GM23338 (cell line): Measurements from ENCODE around the gene SCCPDH. TPM values are rescaled to one million over a fixed set of nuclear protein-coding genes. Genes with fewer than 3 reads are reported as not detected.

ENCODE experiments used
- ATAC-seq: fragments of 200-7000 bp; cut with Tn5 transposase; 3 replicates; pipeline ENCODE4 v1.9.1; 2020
- DNase-seq: peaks from one replicate; pipeline ENCODE4 v3.0.0-alpha.2; 2015; ENCODE audit warnings: low spot score
- H2AFZ ChIP-seq: fragments of 200-600 bp; sonication (generic); 2 replicates; pipeline ENCODE4 v1.8.0; 2016; ENCODE audit warnings: antibody characterized with exemption, mild to moderate bottlenecking, moderate library complexity
- H3F3A ChIP-seq: fragments of 200-600 bp; sonication (generic); replicated peaks from 2 replicates; pipeline ENCODE4 v1.8.0; 2017; ENCODE audit warnings: antibody characterized with exemption, mixed run types, low read depth
- H3K27ac ChIP-seq: fragments of 200-600 bp; sonication (generic); 2 replicates; pipeline ENCODE4 v1.6.1; 2016; ENCODE audit warnings: low read depth
- H3K27me3 ChIP-seq: fragments of 200-600 bp; sonication (generic); 2 replicates; pipeline ENCODE4 v1.8.0; 2016; ENCODE audit warnings: mild to moderate bottlenecking, mixed run types, moderate library complexity; ENCODE audit not compliant: insufficient read depth
- H3K36me3 ChIP-seq: fragments of 200-600 bp; sonication (generic); 2 replicates; pipeline ENCODE4 v1.8.0; 2016; ENCODE audit warnings: mild to moderate bottlenecking; ENCODE audit not compliant: insufficient read depth
- H3K4me1 ChIP-seq: fragments of 200-600 bp; sonication (generic); 2 replicates; pipeline ENCODE4 v1.8.0; 2016; ENCODE audit warnings: mild to moderate bottlenecking, moderate library complexity; ENCODE audit not compliant: insufficient read depth
- H3K4me2 ChIP-seq: fragments of 200-600 bp; sonication (generic); 2 replicates; pipeline ENCODE4 v1.7.1; 2017; ENCODE audit warnings: mixed run types
- H3K4me3 ChIP-seq: fragments of 200-600 bp; sonication (generic); 2 replicates; pipeline ENCODE4 v1.6.1; 2016; ENCODE audit warnings: mixed run types
- H3K79me2 ChIP-seq: fragments of 200-600 bp; sonication (generic); replicated peaks from 2 replicates; pipeline ENCODE4 v1.8.0; 2017; ENCODE audit warnings: mild to moderate bottlenecking; ENCODE audit not compliant: insufficient read depth
- H3K9me2 ChIP-seq: fragments of 200-600 bp; sonication (generic); 2 replicates; pipeline ENCODE4 v1.8.0; 2017; ENCODE audit not compliant: insufficient read depth
- H4K20me1 ChIP-seq: fragments of 200-600 bp; sonication (generic); replicated peaks from 2 replicates; pipeline ENCODE4 v1.8.0; 2017; ENCODE audit warnings: mild to moderate bottlenecking; ENCODE audit not compliant: insufficient read depth
- H3K27ac Mint-ChIP-seq: 2 replicates; pipeline ENCODE4 v1.8.0; 2020; ENCODE audit warnings: inconsistent platforms, mild to moderate bottlenecking, moderate library complexity, mixed read lengths
- H3K27me3 Mint-ChIP-seq: 3 replicates; pipeline ENCODE4 v1.8.0; 2022; ENCODE audit warnings: low read depth, mild to moderate bottlenecking, moderate library complexity, mixed read lengths, inconsistent platforms; ENCODE audit not compliant: insufficient read depth, poor library complexity
- H3K36me3 Mint-ChIP-seq: 3 replicates; pipeline ENCODE4 v1.8.0; 2021; ENCODE audit warnings: low read depth, mild to moderate bottlenecking, inconsistent platforms, moderate library complexity, mixed read lengths
- H3K4me1 Mint-ChIP-seq: 3 replicates; pipeline ENCODE4 v1.8.0; 2020; ENCODE audit warnings: mild to moderate bottlenecking, inconsistent platforms, mixed read lengths
- H3K4me3 Mint-ChIP-seq: 3 replicates; pipeline ENCODE4 v1.8.0; 2021; ENCODE audit warnings: moderate library complexity, mild to moderate bottlenecking, inconsistent platforms, mixed read lengths
- H3K9me3 Mint-ChIP-seq: 3 replicates; pipeline ENCODE4 v1.8.0; 2020; ENCODE audit warnings: moderate library complexity, mild to moderate bottlenecking, inconsistent platforms, mixed read lengths
- CREB1 ChIP-seq: fragments of 250-450 bp; sonication (Bioruptor Pico); IDR thresholded peaks from 2 replicates; pipeline ENCODE4 v1.5.0; 2020; ENCODE audit warnings: low read depth, mild to moderate bottlenecking, moderate library complexity
- EZH2 ChIP-seq: fragments of 200-600 bp; sonication (generic); IDR thresholded peaks from one replicate; pipeline ENCODE4 v1.8.0; 2017; ENCODE audit warnings: antibody characterized with exemption, mild to moderate bottlenecking, low read depth; ENCODE audit not compliant: unreplicated experiment
- EZH2phosphoT487 ChIP-seq: fragments of 200-600 bp; sonication (generic); IDR thresholded peaks from one replicate; pipeline ENCODE4 v1.8.1; 2018; ENCODE audit warnings: antibody characterized with exemption; ENCODE audit not compliant: unreplicated experiment
- JUNB ChIP-seq: IDR thresholded peaks from one replicate; pipeline ENCODE4 v1.6.1; 2016; ENCODE audit warnings: antibody characterized with exemption; ENCODE audit not compliant: unreplicated experiment
- STAT1 ChIP-seq: IDR thresholded peaks from one replicate; pipeline ENCODE4 v1.6.1; 2016; ENCODE audit warnings: antibody characterized with exemption; ENCODE audit not compliant: unreplicated experiment
- ZNF114 ChIP-seq: fragments of 250-450 bp; sonication (Bioruptor Pico); IDR thresholded peaks from 2 replicates; pipeline ENCODE4 v1.5.0; 2020; ENCODE audit warnings: mild to moderate bottlenecking, moderate library complexity
- polyA plus RNA-seq: library from polyadenylated mRNA; unstranded; fragments of >200 nt; fragmentation: Nextera tagmentation; extraction: Ambion mirVana; gene quantifications from 2 replicates; pipeline ENCODE4 v1.2.1, GENCODE V29; 2016
- total RNA-seq: library from RNA; depleted of rRNA; stranded (reverse); fragments of >200 nt; shearing (Covaris generic); gene quantifications from 2 replicates; pipeline ENCODE4 v1.2.3, GENCODE V29; 2014
- TF ChIP-seq, protein P1 (sequence below): fragments of 250-450 bp; sonication (Bioruptor Pico); IDR thresholded peaks from 2 replicates; pipeline ENCODE4 v1.5.0; 2020; ENCODE audit warnings: mild to moderate bottlenecking, moderate library complexity

Gene SCCPDH
- total and polyA plus RNA-seq, 2 experiments from 2014 or later = 14.4 to 18.8 TPM

GRCh38 chr1:246782120-246782900 lies 58.1 kb downstream of the SCCPDH start (continued):
- TF ChIP-seq, protein P1, sequence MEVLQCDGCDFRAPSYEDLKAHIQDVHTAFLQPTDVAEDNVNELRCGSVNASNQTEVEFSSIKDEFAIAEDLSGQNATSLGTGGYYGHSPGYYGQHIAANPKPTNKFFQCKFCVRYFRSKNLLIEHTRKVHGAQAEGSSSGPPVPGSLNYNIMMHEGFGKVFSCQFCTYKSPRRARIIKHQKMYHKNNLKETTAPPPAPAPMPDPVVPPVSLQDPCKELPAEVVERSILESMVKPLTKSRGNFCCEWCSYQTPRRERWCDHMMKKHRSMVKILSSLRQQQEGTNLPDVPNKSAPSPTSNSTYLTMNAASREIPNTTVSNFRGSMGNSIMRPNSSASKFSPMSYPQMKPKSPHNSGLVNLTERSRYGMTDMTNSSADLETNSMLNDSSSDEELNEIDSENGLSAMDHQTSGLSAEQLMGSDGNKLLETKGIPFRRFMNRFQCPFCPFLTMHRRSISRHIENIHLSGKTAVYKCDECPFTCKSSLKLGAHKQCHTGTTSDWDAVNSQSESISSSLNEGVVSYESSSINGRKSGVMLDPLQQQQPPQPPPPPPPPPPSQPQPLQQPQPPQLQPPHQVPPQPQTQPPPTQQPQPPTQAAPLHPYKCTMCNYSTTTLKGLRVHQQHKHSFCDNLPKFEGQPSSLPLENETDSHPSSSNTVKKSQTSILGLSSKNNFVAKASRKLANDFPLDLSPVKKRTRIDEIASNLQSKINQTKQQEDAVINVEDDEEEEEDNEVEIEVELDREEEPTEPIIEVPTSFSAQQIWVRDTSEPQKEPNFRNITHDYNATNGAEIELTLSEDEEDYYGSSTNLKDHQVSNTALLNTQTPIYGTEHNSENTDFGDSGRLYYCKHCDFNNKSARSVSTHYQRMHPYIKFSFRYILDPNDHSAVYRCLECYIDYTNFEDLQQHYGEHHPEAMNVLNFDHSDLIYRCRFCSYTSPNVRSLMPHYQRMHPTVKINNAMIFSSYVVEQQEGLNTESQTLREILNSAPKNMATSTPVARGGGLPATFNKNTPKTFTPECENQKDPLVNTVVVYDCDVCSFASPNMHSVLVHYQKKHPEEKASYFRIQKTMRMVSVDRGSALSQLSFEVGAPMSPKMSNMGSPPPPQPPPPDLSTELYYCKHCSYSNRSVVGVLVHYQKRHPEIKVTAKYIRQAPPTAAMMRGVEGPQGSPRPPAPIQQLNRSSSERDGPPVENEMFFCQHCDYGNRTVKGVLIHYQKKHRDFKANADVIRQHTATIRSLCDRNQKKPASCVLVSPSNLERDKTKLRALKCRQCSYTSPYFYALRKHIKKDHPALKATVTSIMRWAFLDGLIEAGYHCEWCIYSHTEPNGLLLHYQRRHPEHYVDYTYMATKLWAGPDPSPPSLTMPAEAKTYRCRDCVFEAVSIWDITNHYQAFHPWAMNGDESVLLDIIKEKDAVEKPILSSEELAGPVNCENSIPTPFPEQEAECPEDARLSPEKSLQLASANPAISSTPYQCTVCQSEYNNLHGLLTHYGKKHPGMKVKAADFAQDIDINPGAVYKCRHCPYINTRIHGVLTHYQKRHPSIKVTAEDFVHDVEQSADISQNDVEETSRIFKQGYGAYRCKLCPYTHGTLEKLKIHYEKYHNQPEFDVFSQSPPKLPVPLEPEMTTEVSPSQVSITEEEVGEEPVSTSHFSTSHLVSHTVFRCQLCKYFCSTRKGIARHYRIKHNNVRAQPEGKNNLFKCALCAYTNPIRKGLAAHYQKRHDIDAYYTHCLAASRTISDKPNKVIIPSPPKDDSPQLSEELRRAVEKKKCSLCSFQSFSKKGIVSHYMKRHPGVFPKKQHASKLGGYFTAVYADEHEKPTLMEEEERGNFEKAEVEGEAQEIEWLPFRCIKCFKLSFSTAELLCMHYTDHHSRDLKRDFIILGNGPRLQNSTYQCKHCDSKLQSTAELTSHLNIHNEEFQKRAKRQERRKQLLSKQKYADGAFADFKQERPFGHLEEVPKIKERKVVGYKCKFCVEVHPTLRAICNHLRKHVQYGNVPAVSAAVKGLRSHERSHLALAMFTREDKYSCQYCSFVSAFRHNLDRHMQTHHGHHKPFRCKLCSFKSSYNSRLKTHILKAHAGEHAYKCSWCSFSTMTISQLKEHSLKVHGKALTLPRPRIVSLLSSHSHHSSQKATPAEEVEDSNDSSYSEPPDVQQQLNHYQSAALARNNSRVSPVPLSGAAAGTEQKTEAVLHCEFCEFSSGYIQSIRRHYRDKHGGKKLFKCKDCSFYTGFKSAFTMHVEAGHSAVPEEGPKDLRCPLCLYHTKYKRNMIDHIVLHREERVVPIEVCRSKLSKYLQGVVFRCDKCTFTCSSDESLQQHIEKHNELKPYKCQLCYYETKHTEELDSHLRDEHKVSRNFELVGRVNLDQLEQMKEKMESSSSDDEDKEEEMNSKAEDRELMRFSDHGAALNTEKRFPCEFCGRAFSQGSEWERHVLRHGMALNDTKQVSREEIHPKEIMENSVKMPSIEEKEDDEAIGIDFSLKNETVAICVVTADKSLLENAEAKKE = no peak
- no peak for TF ChIP-seq EZH2
- TF ChIP-seq ZNF114 = no peak

GRCh38 chr1:246784621-246785493 lies 60.6 kb downstream of the SCCPDH start:
- Mint-ChIP-seq H3K9me3 (peaks cover 22% of the 10 kb centered on the region), H3K4me3 (no peak overlapping the region), H3K27ac (no peak overlapping the region), H3K27me3 (peaks cover 34% of the 10 kb centered on the region), H3K36me3 (peaks cover 26% of the 10 kb centered on the region), H3K4me1 (peaks cover 16% of the 10 kb centered on the region)
- H3K79me2 ChIP-seq = no peaks in the 10 kb centered on the region
- DNase-seq (no peak), ATAC-seq (0 out of 3 replicates have a peak, but pooled peaks have one; percentile 11)
- H3K9me2 ChIP-seq = no peaks in the 10 kb centered on the region
- H3K4me1 ChIP-seq = 0 out of 2 replicates have a peak, but pooled peaks cover 6% of the 10 kb centered on the region
- no peak overlapping the region for H2AFZ ChIP-seq
- H4K20me1 ChIP-seq = no peaks in the 10 kb centered on the region
- TF ChIP-seq EZH2phosphoT487 (no peak), STAT1 (no peak), JUNB (no peak), CREB1 (CRISPR knock-in tag) (no peak)
- H3K4me2 ChIP-seq = no peak overlapping the region
- no peak overlapping the region for H3K4me3 ChIP-seq
- H3K27me3 ChIP-seq = no peaks in the 10 kb centered on the region
- no peaks in the 10 kb centered on the region for H3F3A ChIP-seq
- H3K27ac ChIP-seq = no peak overlapping the region
- H3K36me3 ChIP-seq = no peaks in the 10 kb centered on the region
